GM19372 (cell line): ENCODE results near the gene NCOA1.
"Not testable (repeated sequence)": the region's sequence is repeated elsewhere in the genome, so short reads cannot be mapped to it uniquely, and the experiment has no call there.

Experiments used
- ATAC-seq: cut with Tn5 transposase; IDR thresholded peaks from one replicate; pipeline ENCODE4 v1.9.1; 2021; ENCODE audit warnings: mild to moderate bottlenecking, low read depth, moderate library complexity; ENCODE audit not compliant: unreplicated experiment

NCOA1 gene

DNA sequence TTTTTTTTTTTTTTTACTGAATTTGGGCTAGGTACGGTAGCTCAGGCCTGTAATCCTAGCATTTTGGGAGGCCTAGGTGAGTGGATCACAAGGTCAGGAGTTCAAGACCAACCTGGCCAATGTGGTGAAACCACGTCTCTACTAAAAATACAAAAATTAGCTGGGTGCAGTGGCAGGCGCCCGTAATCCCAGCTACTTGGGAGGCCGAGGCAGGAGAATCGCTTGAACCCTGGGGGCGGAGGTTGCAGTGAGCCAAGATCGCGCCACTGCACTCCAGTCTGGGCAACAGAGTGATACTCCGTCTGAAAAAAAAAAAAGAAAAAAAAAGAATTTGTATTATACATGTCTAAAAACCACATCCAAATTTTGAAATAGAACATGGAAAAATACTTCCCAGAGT is 78.5 kb downstream of the NCOA1 start:
- ATAC-seq = not testable (repeated sequence)

DNA sequence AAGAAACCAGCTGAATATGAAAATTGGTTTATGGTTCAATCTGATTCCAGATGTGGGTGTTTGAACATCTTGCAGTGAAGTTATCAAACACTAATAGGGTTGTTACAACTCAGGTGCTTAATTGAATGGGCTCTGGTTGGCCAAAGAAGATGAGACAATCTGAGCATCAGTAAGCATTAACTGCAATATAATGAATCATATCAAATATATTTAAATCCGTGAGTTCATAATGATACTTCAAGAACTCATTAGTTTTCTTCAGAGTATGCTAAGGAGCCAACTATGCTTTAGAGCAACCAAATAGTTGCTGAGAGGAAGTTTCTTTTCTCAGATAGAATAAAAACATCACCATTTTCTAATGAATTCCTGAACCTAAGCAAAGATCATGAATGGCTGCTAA is 79.2 kb downstream of the NCOA1 start:
- ATAC-seq = no peak

GRCh38 chr2:24571828-24572442 is 80.9 kb downstream of the NCOA1 start:
- no peak for ATAC-seq

GRCh38 chr2:24576146-24576545 is 85.1 kb downstream of the NCOA1 start:
- ATAC-seq = no peak

DNA sequence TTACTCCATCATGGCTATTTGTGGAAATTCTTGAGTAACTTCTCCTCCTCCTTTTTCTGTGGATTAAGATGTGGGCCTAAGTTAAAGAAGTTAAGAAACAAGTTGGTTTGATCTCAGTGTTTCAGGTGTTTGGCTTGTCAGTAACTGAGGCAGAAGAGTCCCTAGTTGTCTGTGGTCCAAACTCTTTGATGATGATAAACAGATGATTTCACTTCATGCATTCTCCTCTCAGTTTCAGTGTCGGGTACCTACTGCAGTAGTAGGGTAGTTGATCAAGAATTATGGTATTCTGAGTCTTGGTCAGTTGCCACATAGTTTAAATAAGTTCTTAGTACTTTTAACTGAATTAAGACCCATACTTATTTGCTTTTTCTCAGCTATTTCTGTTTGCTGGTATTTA is 85.6 kb downstream of the NCOA1 start:
- peak; percentile 56 for ATAC-seq

DNA sequence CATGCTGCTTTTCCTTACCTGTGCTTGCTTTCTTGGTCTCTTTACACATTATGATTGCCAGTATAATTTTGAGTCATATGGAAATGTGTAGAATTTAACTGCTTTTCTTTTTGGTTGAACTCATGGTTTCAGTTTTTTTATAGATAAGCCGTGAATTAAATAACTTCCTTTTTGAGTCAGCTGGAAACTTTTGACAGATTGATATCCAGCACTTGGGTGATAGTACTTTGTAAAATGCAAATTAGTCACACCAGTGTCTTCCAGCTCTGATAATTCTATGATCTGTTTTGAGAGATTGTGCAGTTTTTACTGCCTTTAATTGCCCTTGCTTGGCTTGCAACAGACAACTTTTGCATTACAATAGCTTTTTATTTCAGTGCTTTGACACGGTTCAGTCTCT is 86.4 kb downstream of the NCOA1 start:
- ATAC-seq = peak; percentile 56

DNA sequence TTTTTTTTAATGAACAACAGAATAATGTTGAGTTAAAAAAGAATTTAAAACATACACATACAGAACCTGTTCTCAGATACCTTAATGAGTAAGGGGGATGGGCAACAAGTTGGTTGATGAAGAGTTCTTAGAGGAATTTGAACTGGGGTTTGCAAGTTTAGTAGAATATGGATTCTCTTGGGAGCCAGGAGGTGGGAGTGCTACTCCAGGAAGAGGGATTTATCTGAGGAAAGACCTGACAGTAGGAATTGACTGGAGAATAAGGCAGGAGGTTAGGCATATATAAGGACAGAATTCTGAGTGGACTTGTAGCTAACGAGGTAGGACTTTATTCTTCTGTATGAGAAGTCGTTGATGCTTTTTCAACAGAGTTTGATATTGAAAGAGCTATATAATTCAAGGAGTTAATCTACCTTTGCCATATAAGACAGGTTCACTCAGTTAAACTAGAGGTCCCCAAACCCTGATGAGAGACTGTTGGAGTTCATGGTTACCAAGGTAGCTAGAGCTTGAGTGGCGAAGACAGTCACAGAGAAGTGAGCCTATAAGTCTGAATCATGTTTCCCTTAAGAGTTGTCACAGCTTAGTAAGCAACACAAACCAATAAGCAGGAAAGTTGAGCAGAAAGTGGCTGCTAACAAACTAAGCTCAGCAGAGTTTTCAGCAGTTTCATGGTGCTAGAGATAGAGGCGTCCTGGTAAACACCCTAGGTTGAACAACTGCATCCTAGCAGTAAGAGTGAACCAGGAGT is 88.2 kb downstream of the NCOA1 start:
- ATAC-seq = no peak

DNA sequence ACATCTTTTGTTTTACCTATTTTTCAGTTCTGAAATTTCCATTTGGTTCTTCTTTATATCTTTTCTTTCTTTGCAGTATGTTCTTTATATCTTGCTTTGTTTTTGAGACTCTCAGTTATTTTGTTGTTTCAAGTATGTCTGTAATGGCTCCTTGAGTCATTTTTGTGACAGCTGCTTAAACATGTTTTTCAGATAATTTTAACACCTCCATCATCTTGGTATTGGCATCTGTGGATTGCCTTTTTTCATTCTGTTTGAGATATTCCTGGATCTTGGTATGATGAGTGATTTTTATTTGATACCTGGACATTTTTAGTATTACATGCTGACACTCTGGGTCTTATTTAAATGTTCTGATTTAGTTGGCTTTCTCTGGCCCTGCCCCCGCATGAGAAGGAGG is 89.5 kb downstream of the NCOA1 start:
- no peak for ATAC-seq

- ATAC-seq = not testable (repeated sequence)
Measured at GRCh38 chr2:24581971-24582370, 90.9 kb downstream of the NCOA1 start.

GRCh38 chr2:24586955-24587354 is 95.9 kb downstream of the NCOA1 start:
- peak; percentile 72 for ATAC-seq

- ATAC-seq = no peak
Measured at GRCh38 chr2:24588294-24588693, 97.2 kb downstream of the NCOA1 start.

DNA sequence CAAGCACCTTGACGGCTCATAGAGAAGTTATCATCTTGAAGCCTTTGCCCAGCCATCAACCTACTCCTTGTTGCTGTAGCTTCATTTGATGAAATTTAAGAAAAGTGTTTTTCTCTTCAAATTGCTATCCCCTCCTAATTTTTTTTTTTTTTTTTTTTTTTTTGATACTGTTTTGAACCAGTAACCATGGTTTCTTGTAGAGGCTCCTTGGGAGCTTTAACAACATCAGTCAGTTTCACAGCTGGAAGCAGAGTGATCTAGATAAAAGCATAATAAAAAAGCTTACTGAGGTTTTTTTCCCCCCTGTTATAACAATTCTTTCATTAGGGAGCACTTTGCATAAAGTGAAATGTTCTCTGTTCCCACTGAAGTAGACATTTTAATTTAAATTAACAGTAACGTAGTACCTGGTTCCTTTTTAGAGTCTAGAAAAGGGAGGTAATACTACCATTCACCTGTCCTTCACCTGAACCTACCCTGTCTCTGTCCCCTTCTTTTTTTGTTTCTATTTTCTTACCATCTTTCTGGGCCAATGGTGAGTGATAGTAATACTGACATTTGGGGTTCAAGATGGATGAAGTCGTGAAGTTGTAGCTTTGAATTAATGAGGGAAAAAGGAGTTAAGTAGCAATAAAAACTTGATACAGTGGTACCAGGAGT is 101.5 kb downstream of the NCOA1 start:
- no peak for ATAC-seq

GRCh38 chr2:24594283-24594682 is 103.2 kb downstream of the NCOA1 start:
- ATAC-seq = no peak

- ATAC-seq = no peak
Measured at GRCh38 chr2:24597181-24597870, 106.3 kb downstream of the NCOA1 start.

DNA sequence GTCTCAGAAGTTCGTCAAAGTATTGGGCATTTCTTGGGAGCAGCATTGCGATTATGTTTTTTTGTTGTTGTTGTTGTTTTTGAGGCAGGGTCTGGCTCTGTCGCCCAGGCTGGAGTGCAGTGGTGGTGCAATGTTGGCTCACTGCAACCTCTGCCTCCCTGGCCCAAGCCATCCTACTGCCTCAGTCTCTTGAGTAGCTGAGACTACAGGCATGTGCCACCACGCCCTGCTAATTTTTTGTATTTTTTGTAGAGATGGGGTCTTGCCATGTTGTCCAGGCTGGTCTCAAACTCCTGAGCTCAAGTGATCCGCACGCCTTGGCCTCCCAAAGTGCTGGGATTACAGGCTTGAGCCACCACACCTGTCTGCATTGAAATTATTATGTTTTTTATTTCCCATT is 109.1 kb downstream of the NCOA1 start:
- not testable (repeated sequence) for ATAC-seq

GRCh38 chr2:24611631-24612030 is 120.6 kb downstream of the NCOA1 start:
- ATAC-seq = no peak

GRCh38 chr2:24613154-24613814 is 122.2 kb downstream of the NCOA1 start:
- no peak for ATAC-seq

- ATAC-seq = no peak
Measured at GRCh38 chr2:24616616-24617015, 125.6 kb downstream of the NCOA1 start.

DNA sequence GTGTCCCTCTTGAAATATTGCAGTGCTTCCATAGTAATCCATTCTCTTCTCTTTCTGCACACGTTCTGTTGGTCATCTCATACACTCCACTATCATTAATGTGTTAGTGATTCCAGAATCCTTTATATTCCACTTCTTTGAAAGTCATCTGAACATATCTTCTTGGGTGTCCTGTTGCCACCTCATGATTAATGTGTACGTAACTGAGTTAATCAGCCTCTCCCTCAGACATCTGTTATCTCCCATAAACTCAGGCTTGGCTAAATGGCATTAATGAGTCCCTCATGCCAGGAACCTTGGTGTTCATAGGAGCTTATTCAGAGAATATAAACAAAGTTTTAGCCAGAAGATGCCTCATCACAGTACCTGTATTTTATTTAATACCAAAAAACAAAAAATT is 126.4 kb downstream of the NCOA1 start:
- ATAC-seq = no peak

DNA sequence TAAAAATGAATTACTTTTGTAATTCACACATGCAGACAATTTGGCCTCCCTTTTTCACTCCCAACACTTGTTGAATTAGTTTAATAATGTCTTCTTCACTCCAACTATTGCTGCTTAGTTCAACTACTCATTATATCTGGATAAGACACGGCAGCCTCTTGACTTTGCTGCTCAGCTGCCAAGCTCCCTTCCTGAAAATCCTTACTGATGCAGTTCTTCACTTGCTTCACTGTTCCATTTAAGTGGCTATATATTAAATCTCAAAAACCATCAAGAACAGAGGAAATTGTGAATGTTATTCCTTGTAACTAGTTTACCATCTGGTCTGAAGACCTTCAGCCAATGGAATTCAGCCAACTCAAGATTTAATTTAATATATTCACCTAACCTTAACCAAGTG is 127.1 kb downstream of the NCOA1 start:
- no peak for ATAC-seq

- ATAC-seq = no peak
Measured at GRCh38 chr2:24618680-24619079, 127.6 kb downstream of the NCOA1 start.
